CD4-positive, alpha-beta T cell treated with Interleukin-21 for 1 hour (primary cell): ENCODE measurements around the gene NAV1.

Experiments
- DNase-seq: peaks from one replicate; pipeline ENCODE4 v3.0.0-alpha.2; 2020

The NAV1 gene

DNA sequence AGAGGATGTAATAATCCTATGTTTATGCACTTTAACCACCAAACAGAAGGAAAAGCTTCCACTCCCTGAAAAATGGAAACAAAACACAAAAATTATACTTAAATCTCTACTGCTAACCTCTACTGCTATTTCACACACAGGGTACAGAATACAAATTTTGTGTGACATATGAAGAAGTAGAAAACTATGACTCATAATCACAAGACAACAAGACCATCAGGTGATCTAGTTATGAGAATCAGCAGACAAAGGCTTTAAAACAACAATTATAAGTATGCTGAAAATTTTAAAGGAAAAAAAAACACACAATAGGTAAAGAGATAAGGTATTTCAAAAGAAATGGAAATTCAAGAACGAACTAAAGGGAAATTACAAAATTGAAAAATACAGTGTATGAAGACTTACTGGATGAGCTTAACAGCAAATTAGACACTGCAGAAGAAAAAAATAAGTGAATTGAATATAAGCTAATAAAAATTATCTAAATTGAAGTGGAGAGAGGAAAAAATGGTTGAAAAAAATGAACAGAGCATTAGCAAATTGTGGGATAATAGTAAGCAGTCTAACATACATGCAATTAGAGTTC lies 13.6 kb upstream of the NAV1 start:
- DNase-seq: no peak

DNA sequence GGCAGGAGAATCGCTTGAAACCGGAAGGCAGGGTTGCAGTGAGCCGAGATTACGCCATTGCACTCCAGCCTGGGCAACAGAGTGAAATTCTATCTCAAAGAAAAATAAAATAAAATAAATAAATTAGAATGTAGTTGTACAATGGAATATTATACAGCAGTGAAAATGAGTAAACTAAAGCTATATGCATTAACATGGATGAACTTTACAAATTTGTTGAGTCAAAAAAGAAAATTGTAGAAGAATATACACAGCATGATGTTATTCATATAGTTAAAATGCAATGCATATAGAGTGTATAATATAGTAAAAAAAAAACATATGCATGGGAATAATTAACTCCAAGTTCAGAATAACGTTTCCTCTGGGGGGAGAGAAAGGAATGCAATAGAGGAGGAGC lies 11.0 kb upstream of the NAV1 start:
- DNase-seq: no peak

- DNase-seq: no peak
Measured at GRCh38 chr1:201528631-201529252, 10.2 kb upstream of the NAV1 start.

- no peak for DNase-seq
Measured at GRCh38 chr1:201530741-201531531, 8.0 kb upstream of the NAV1 start.

- DNase-seq: no peak
Measured at GRCh38 chr1:201531551-201532425, 7.1 kb upstream of the NAV1 start.

GRCh38 chr1:201533836-201534235 lies 5.1 kb upstream of the NAV1 start:
- DNase-seq: no peak

- no peak for DNase-seq
Measured at GRCh38 chr1:201535046-201535918, 3.6 kb upstream of the NAV1 start.

DNA sequence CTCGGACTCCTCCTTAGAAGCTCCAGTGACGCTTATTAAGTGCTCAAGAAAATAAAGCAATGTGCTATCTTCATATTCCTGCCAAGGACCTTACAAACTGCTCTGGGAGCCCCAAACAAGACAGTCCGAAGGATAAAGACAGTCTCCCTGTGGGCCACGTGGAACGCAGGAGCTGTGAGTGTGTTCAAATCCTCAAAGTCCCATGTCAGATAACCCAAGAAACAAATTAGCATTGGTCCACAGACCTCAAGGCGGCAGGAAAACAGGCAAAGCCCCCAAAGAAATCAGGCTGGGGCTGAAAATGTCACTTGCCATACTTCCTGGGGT lies 3.0 kb upstream of the NAV1 start:
- no peak for DNase-seq

DNA sequence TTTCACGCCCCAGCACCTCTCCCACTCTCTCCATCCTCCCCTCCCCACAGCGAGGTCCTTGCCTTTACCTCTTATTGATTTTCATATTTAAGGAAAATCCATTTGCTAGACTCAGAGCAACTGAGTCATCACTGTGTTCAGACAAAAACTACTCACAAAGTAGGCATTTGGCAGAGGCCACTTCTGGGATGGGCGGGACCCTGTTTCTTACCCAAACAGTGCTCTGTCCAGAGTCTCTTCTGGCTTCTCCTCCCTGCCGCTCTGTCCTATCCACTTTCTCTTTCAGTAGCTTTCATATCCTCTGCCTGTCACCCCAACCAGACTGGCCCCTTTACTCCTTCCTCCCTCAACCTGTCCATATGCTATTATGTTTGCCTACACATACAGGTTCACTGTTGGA lies 2.4 kb upstream of the NAV1 start:
- DNase-seq: no peak

- DNase-seq: no peak
Measured at GRCh38 chr1:201537028-201537427, 1.9 kb upstream of the NAV1 start.

GRCh38 chr1:201537467-201537866 lies 1.5 kb upstream of the NAV1 start:
- no peak for DNase-seq

DNA sequence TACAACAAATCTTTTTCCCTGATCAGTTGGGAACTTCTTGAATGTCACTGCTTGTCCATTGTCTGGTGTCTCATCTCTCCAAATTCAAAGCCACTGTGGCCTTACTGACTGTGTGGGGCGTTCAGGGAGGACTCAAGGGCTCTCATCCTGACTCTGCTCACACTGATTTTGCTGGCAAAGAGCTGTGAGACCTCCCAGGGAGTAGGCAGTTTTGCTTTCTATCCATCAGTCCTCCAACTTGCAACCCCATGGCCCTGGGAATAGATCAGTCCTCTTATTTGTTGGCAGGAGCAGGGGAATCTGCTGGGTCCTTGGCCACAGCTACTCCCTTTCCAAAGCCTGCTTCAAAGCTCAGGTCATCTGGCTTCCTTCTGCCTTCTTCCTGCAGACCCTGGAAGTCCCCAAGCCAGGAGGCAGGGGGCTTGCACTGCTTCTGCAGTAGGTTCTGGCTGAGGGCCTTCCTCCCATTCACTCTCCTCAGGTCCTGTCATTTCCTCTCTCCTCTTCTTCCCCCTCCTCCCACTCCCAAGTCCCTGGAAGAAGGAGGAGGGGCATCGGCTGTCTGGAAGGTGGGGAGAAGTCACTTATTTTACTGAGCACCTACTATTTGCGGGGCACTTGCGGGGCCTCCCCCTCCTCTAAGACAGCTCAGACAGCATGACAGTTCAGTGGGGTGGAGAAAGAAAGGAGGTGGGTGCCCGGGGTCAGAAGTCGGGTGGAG lies 876 bp upstream of the NAV1 start:
- DNase-seq: no peak

- DNase-seq: no peak
Measured at GRCh38 chr1:201539561-201540431, 869 bp downstream of the NAV1 start.

GRCh38 chr1:201540846-201541735 lies 2.2 kb downstream of the NAV1 start:
- DNase-seq: no peak

DNA sequence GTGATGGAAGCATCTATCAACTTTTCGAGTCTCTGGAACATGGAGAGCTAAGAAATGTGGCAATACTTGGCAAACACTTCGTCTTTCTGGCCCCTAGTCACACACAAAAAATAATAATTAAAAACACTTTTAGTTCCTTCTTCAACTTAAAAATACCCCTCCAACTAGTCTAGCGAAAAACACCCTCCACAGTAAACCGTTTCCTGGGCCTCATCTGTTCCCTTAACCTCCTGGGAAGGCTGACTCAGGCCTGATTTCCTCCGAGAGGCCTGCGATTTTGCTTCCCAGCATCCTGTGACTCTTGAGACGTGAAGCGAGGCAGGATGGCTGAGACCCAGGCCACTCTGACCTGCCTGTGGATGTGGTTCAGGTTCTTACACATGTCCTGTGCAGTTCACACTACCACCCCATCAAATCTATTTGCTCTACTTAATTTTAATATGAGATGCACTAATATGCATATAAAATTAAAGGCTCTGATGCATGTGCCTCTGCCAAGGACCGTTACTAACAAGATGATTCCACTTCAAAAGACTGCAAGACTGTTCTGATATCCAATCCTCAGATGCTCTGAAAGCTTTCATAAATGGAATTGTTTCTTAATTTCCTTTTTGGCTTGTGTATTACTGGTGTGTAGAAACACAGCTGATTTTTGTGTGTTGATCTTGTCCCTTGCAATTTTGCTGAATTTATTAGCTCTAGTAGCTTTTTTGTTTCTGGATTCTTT lies 3.5 kb downstream of the NAV1 start:
- no peak for DNase-seq

DNA sequence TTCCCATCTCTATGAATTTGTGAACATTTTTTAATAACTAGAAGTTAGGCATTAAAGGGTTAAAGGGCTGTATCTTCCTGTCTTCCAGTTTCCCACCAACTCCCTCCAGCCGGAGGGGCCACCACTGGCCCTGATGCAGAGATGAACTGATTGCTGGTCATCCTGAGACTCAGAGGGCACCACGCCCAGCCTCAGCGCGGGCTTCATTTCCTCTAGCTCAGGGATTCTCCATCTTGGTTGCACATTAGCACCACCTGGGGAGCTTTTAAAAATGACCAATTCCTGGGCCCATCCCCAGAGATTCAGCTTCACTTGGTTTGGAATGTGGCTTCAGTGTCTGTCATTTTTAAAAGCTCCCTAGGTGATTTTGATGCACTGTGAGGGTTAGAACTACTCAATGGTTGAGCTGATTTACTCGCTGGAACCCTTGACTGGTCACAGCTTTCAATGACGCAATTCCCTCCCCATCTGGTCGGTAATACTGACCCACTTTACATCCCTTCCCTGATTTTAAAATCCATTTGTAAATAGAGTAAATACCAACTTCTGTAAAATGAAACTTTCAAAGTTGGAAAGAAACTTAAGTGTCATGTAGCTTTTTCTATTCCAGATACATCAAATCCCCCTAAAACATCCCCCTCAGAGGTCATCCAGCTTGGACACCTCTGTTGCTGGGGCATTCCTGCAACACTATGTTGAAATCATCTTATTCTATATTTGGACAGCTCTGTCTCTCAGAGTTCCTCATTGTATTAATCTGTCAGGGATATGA lies 5.1 kb downstream of the NAV1 start:
- DNase-seq: no peak

DNA sequence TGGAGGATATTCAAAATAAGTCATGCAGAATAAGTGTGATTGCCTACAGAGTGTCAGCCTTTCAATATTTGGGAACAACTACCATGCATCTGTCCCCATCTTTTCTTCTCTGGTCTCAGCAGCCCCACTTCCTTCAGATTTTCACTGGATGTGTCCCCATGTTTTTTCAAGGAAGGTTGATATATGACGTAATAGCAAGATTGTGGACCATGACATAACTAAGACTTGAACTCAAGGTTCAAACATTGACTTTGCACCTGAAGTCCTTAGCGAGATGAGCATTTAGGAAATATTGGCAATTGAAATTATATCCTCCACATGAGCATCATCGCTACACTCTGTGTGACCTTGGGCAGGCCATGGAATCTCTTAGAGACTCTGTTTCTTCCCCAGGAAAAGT lies 5.8 kb downstream of the NAV1 start:
- DNase-seq: no peak

DNA sequence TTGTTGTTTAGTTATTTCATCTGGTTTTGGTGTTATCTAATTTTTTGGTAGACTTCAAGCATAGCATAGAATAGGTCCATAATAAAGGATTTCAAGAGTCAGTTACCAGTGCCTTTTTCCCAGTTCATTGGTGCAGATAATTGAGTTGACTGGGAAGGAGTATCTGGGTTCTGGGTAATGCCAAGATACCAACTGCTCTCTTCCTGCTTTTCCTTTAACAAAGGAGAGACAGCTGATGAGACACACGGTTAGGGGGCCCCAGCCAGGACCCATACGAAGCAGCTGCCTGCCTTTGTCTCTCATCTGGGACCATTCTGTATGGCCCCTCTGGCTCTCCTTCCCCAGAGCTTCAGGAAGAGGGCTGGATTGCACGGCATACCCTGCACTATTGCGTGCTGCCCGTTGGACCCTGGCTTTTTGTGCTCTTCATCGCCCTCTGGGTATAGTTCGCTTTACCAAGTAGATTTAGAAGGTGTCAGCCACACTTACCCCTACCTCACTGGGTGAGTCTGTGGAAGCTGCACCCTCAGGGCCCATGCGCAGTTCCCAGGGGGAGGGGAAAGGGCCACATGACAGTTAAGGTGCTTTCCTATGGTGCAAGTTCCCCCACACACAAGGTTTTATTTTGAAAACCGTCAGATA lies 7.0 kb downstream of the NAV1 start:
- DNase-seq: no peak
